ENCODE results near the gene PRRC2A. TPM values are rescaled to one million over a fixed set of nuclear protein-coding genes. Genes with fewer than 3 reads are reported as not detected.

Gene PRRC2A
- total RNA-seq, 1 donor from 2014 or later: 133 TPM

DNA sequence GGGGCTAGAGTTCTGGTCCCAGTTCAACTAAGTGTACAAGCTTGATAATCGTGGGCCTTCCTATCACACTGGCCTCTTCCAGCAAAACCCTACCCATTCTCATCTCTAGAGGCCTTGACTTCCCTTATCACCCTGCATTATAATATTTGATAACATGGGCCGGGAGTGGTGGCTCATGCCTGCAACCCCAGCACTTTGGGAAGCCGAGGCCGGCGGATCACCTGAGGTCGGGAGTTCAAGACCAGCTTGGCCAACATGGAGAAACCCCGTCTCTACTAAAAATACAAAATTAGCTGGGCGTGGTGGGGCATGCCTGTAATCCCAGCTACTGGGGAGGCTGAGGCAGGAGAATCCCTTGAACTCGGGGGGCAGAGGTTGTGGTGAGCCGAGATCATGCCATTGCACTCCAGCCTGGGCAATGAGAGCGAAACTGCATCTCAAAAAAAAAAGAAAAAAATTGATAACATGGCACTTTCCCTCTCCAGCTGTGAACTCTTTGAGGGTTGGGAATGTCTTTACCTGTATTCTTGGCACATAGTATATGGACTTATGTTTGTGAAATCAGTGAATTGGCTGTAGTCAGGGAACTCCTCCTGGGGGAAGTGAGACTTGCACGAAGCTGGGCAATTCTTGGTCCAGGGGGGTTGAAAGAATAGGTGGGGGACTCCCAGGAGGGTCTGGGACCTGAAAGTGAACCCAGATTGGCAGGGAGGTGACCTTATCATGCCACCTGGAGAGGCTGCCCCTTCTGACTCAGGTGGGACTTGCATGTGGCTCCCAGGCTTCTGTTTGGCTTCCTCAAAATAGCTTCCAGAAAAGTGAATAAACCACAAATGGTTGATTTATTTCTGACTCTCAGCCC lies 41.0 kb downstream of the PRRC2A start:
- peak overlapping the region; percentile 96 for H3K4me3 ChIP-seq
- peaks cover 36% of the 10 kb centered on the region for H3K36me3 ChIP-seq
- no peaks in the 10 kb centered on the region for H3K27me3 ChIP-seq (ENCODE audit: low read depth)
- intact Hi-C loops (cut with DNase I): no loop called here
- TF ChIP-seq, protein P1, sequence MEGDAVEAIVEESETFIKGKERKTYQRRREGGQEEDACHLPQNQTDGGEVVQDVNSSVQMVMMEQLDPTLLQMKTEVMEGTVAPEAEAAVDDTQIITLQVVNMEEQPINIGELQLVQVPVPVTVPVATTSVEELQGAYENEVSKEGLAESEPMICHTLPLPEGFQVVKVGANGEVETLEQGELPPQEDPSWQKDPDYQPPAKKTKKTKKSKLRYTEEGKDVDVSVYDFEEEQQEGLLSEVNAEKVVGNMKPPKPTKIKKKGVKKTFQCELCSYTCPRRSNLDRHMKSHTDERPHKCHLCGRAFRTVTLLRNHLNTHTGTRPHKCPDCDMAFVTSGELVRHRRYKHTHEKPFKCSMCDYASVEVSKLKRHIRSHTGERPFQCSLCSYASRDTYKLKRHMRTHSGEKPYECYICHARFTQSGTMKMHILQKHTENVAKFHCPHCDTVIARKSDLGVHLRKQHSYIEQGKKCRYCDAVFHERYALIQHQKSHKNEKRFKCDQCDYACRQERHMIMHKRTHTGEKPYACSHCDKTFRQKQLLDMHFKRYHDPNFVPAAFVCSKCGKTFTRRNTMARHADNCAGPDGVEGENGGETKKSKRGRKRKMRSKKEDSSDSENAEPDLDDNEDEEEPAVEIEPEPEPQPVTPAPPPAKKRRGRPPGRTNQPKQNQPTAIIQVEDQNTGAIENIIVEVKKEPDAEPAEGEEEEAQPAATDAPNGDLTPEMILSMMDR (IDR thresholded peaks at IDR 0.05): no peak
- H3K9me3 ChIP-seq: no peaks in the 10 kb centered on the region
- peaks cover 61% of the 10 kb centered on the region for H3K4me1 ChIP-seq
- DNase-seq (no peak), ATAC-seq (no peak)
- H3K27ac ChIP-seq: peak overlapping the region; percentile 90

DNA sequence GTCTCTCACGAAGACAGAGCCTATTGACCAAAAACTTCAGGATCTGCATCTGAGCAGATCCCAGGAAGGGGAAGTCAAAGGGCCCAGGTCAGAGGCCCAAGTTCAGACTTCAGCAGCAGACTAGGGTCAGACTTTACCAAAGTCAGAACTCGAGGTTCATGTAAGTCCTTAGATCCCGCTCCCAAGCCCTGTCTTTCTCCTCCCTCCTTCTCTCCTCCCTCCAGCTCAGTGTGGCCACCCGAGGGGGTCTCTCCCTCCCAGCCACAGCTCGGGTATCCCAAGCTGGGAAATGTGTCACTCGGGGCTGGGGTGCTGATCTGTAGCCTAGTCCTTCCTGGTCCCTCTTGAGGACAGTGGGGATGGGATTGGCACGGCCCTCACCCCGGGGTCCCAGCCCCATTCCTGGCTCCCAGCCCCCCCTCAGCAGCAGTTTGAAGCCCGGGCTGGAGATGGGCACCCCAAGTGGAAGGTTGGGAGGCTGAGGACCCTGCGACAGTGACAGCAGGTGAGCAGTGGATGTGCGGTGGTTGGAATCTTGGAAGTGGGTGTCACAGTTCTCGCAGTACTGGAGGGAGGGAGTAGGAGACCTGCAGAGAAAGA lies 41.7 kb downstream of the PRRC2A start:
- ATAC-seq (no peak), DNase-seq (no peak)
- TF ChIP-seq, protein P1 (IDR thresholded peaks at IDR 0.05): no peak
- Histone ChIP-seq H3K36me3 (peaks cover 34% of the 10 kb centered on the region), H3K4me1 (peaks cover 66% of the 10 kb centered on the region), H3K9me3 (no peaks in the 10 kb centered on the region), H3K27ac (no peak overlapping the region), H3K4me3 (no peak overlapping the region), H3K27me3 (ENCODE audit: low read depth) (no peaks in the 10 kb centered on the region)
- intact Hi-C loops (cut with DNase I): no loop called here

DNA sequence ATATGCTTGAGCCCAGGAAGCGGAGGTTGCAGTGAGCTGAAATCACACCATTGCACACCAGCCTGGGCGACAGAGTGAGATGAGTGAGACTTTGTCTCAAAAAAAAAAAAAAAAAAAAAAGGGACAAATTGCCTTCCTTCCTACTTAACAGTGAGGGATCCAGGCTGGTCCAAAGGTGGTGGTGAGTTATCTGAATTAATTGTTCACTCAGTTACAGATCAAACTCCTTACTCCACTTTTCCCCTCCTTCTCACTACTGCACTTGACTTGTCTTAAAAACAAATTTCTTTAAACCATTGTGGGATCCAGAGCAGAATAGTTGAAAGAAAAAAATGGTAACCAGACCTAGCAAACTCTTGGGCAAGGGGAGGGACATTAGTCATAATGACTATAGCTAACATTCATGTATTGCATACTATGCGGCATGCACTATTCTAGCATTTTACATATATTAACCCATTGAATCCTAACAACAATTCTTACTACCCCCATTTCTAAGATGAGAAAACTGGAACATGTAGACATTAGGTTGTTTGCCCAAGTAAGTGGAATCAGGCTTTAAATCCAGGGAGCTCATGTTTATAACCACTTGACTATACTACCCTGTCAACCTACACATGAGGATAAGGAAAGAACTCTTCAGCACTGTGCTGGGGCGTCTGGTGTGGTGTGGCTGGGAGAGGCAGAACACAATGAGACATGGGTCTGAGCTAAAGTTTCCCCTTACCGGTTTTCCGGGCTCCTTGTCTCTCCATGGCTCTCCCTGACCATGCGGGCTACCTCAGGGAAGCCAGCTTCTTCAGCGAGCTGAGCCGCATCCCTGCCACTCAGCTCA lies 42.8 kb downstream of the PRRC2A start:
- H3K27me3 ChIP-seq (ENCODE audit: low read depth): no peaks in the 10 kb centered on the region
- ATAC-seq: no peak
- H3K4me1 ChIP-seq: peaks cover 66% of the 10 kb centered on the region

DNA sequence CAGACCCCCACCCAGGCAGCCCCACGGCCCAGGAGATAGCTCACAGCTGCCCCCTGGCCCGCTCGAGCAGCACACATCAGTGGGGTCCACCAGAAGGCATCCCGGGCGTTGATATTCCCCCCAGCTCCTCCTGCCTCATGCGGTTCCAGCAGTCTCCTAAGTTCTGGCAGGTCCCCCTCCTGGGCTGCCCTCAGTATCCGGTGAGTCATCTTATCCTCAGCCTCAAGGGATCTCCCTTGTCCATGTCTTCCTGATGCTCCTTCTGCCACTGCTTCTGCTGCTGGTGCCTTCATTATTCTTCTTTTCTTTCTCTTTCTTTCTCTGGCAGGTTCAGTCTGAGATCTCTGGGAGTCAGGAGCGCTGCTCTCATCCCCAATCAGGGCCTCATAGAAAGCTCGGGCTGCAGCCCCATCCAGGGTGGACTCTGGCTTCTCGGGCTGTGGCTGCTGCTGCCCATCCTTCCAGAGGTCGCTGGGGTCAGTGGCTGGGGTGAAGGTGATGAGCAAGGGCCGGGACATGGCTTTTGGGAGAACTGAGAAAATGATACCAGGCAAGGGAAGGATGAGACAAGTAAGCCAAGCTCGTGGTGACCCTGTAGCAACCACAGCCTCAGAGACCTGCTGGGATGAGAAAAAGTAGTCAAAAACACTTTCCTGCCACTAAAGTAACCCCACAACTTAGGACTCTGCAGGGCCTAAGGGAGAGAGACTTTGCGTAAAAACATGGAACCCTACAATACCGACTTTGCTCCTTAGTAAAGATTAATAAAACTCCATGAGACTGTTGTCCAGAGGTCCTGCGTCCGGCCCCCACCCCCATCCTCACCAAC lies 43.7 kb downstream of the PRRC2A start:
- H3K27me3 ChIP-seq (ENCODE audit: low read depth): no peaks in the 10 kb centered on the region
- H3K9me3 ChIP-seq: no peaks in the 10 kb centered on the region
- peaks cover 45% of the 10 kb centered on the region for H3K36me3 ChIP-seq
- ATAC-seq: no peak
- TF ChIP-seq, protein P1 (IDR thresholded peaks at IDR 0.05): no peak
- no peak for DNase-seq
- H3K4me1 ChIP-seq: peaks cover 59% of the 10 kb centered on the region
- peak overlapping the region; percentile 78 for H3K4me3 ChIP-seq
- intact Hi-C loops (cut with DNase I): no loop called here
- H3K27ac ChIP-seq: peak overlapping the region; percentile 91

More for the DNA sequence above, 42.8 kb downstream of the PRRC2A start:
- intact Hi-C loops (cut with DNase I): no loop called here
- Histone ChIP-seq H3K36me3 (peaks cover 36% of the 10 kb centered on the region), H3K4me3 (peak overlapping the region; percentile 78), H3K27ac (peak overlapping the region; percentile 91), H3K9me3 (no peaks in the 10 kb centered on the region)
- TF ChIP-seq, protein P1 (IDR thresholded peaks at IDR 0.05): no peak
- DNase-seq: no peak
